ENCODE measurements around the gene TRIM66. TPM values are rescaled to one million over a fixed set of nuclear protein-coding genes. Genes with fewer than 3 reads are reported as not detected.

The TRIM66 gene
- total RNA-seq, 1 donor from 2014 or later = 15.0 TPM

- TF ChIP-seq, protein P1, sequence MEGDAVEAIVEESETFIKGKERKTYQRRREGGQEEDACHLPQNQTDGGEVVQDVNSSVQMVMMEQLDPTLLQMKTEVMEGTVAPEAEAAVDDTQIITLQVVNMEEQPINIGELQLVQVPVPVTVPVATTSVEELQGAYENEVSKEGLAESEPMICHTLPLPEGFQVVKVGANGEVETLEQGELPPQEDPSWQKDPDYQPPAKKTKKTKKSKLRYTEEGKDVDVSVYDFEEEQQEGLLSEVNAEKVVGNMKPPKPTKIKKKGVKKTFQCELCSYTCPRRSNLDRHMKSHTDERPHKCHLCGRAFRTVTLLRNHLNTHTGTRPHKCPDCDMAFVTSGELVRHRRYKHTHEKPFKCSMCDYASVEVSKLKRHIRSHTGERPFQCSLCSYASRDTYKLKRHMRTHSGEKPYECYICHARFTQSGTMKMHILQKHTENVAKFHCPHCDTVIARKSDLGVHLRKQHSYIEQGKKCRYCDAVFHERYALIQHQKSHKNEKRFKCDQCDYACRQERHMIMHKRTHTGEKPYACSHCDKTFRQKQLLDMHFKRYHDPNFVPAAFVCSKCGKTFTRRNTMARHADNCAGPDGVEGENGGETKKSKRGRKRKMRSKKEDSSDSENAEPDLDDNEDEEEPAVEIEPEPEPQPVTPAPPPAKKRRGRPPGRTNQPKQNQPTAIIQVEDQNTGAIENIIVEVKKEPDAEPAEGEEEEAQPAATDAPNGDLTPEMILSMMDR (IDR thresholded peaks at IDR 0.05) = no peak
- H3K9me3 ChIP-seq = no peaks in the 10 kb centered on the region
- H3K36me3 ChIP-seq = peaks cover 11% of the 10 kb centered on the region
- peak overlapping the region; percentile 80 for H3K27ac ChIP-seq
- peaks cover 64% of the 10 kb centered on the region for H3K4me1 ChIP-seq
- intact Hi-C loops (cut with DNase I) = no loop called here
- no peak overlapping the region for H3K4me3 ChIP-seq
- ATAC-seq (peak; percentile 61), DNase-seq (no peak)
- H3K27me3 ChIP-seq = no peaks in the 10 kb centered on the region
These were observed 35.6 kb upstream of the TRIM66 start for GRCh38 chr11:8717876-8718753.

DNA sequence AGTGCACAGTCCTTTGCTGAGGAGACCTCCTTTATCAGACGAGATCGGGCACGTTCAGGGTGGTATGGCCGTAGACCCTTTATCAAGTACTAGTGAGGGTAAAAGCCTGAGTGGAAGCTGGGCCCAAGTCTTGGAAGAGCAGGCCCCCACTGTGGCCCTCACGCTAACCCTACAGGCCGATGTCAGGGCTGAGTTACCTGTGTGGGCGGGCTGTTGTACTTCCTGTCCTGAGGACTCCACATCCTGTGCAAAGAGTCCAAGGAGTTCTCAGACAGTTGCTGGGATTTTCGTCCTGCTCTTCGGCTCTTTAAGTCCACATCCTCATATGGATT is 35.0 kb upstream of the TRIM66 start:
- TF ChIP-seq, protein P1 (IDR thresholded peaks at IDR 0.05) = no peak
- no peaks in the 10 kb centered on the region for H3K9me3 ChIP-seq
- intact Hi-C loops (cut with DNase I) = no loop called here
- peak overlapping the region; percentile 70 for H3K27ac ChIP-seq
- H3K4me1 ChIP-seq = peaks cover 58% of the 10 kb centered on the region
- no peaks in the 10 kb centered on the region for H3K27me3 ChIP-seq
- no peak overlapping the region for H3K4me3 ChIP-seq
- DNase-seq (no peak), ATAC-seq (peak; percentile 12)
- peaks cover 13% of the 10 kb centered on the region for H3K36me3 ChIP-seq

- TF ChIP-seq, protein P1 (IDR thresholded peaks at IDR 0.05) = no peak
- DNase-seq (peak; percentile 78), ATAC-seq (peak; percentile 38)
- Histone ChIP-seq H3K36me3 (peaks cover 15% of the 10 kb centered on the region), H3K4me3 (no peak overlapping the region), H3K4me1 (peaks cover 38% of the 10 kb centered on the region), H3K27me3 (no peaks in the 10 kb centered on the region), H3K9me3 (no peaks in the 10 kb centered on the region), H3K27ac (no peak overlapping the region)
- intact Hi-C loops (cut with DNase I) = no loop called here
These were observed 33.0 kb upstream of the TRIM66 start for GRCh38 chr11:8715501-8715900.

GRCh38 chr11:8714622-8715225 is 32.3 kb upstream of the TRIM66 start:
- Histone ChIP-seq H3K27ac (no peak overlapping the region), H3K9me3 (no peaks in the 10 kb centered on the region), H3K36me3 (peaks cover 15% of the 10 kb centered on the region), H3K4me1 (peaks cover 30% of the 10 kb centered on the region), H3K4me3 (no peak overlapping the region), H3K27me3 (no peaks in the 10 kb centered on the region)
- intact Hi-C loops (cut with DNase I) = no loop called here
- no peak for ATAC-seq
- DNase-seq = no peak
- TF ChIP-seq, protein P1 (IDR thresholded peaks at IDR 0.05) = no peak

DNA sequence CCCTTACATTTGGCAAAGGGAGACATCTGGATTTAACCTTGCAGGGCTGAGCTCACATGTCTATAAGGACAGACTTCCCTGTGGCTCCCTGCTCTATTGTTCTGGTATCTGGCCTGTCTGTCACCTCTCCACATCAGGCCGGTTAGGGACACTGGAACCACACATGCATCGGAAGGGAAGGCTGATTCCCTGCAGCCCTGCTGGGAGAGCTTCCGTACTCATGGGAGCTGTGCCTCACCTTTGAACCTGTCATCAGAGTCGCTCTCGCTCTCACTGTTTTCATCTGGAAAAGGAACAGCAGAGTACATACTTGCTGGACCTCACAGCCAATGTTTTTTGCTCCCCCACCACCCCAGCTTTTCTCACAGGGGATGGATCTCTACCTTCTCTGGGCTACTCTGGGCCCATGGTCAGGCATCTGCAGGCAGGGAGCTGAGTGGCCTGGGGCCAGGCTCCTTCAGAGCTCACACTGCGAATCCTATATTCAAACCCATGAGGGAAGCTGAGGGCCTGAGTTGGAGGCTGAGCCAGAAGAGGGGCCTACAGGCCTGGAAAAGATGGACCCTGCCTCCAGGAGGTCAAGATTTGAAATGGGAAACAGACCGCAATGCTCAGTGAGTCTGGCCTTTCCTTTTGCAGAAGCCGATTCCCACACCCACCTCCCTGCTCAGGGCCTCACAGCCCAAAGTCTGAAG is 31.4 kb upstream of the TRIM66 start:
- no peaks in the 10 kb centered on the region for H3K9me3 ChIP-seq
- intact Hi-C loops (cut with DNase I) = no loop called here
- TF ChIP-seq, protein P1 (IDR thresholded peaks at IDR 0.05) = no peak
- H3K27ac ChIP-seq = no peak overlapping the region
- no peak overlapping the region for H3K4me3 ChIP-seq
- H3K36me3 ChIP-seq = peaks cover 15% of the 10 kb centered on the region
- no peaks in the 10 kb centered on the region for H3K27me3 ChIP-seq
- H3K4me1 ChIP-seq = peaks cover 23% of the 10 kb centered on the region
- ATAC-seq (no peak), DNase-seq (no peak)
